GM21529 (cell line): ENCODE measurements around the gene BTBD16.
A peak's percentile ranks its signal among the peaks of the same experiment; 100 is the strongest.

Experiments
- ATAC-seq: cut with Tn5 transposase; IDR thresholded peaks from one replicate; pipeline ENCODE4 v1.9.1; 2021; ENCODE audit not compliant: unreplicated experiment

BTBD16 gene

DNA sequence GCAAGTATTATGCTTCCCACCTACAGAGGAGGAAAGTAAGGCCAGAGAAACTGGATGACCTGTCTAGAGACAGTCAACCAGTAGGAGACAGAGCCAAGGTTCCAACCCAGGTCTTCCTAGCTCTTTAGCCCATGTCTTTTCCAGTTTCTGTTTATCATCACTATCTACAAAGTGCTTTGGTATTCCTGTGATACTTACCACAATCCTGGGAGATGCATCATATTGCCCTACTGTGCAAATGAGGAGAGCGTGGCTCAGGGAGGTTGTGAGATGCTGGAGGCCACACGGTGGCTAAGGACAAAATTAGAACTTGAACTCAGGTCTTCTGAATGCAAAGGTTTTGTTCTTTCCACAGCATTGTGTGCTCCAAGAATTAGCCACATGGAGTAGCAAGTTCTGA is 92.2 kb downstream of the BTBD16 start:
- no peak for ATAC-seq

DNA sequence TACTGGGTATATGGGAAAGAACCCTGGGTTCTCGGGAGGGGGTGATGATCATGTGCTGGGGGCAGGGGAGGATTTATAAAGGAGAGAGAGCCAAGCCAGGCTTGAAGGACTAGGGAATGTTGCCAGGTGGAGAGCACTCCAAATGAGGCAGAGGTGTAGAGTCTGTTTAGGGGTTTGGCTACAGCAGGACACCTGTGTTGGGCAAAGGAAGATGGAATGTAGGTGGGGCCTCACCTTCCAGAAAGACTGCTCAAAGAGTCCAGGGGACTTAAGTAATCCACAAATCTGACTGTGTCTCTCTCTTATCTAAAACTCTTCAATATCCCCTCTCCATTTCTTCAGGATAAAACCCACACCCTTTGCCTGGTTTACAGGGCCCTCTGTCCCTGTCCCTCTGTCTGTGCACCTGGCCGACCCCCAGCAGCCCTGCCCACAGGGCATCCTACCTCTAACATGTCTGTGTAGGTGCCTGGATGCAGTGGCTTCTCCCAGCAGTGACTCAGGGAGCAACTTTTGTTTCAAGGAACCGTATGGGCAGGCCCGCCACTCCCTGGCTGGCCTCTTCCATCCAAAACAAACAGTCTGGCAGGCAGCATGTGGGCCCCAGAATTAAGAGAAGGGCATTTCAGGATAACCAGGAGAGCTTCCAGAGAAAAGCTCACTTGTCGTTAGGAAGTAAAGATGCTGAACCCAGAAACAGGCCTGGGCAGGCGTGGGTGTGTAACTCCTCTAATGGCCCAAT is 92.8 kb downstream of the BTBD16 start:
- ATAC-seq = no peak

GRCh38 chr10:122368502-122369254 is 97.6 kb downstream of the BTBD16 start:
- no peak for ATAC-seq

DNA sequence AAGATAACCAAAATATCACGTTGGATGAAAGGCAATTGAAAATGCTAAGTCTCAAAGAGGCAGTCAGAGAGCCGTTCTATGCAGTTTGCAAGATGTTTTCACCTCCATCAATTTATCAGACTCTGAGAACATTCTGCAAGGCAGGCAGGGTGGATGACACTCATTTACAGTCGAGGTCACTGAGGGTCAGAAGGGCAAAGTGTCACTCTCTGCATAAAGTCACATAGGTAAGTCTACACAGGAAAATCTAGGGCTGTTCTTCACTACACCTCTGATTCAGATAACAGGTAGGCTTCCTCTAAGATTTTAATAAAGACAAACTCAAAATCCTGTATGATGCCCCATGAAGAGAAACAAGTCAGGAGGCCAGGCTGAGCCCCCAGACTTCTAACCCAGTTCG is 102.0 kb downstream of the BTBD16 start:
- ATAC-seq = no peak

GRCh38 chr10:122373721-122374120 is 102.6 kb downstream of the BTBD16 start:
- ATAC-seq = no peak

- peak; percentile 87 for ATAC-seq
Observed at GRCh38 chr10:122374237-122374858, 103.3 kb downstream of the BTBD16 start, which contains the start of gene PLEKHA1. Gene PLEKHA1, plus strand, starts transcription at chr10:122374708. Its CDS starts 18,493 bp downstream, at chr10:122393201.

DNA sequence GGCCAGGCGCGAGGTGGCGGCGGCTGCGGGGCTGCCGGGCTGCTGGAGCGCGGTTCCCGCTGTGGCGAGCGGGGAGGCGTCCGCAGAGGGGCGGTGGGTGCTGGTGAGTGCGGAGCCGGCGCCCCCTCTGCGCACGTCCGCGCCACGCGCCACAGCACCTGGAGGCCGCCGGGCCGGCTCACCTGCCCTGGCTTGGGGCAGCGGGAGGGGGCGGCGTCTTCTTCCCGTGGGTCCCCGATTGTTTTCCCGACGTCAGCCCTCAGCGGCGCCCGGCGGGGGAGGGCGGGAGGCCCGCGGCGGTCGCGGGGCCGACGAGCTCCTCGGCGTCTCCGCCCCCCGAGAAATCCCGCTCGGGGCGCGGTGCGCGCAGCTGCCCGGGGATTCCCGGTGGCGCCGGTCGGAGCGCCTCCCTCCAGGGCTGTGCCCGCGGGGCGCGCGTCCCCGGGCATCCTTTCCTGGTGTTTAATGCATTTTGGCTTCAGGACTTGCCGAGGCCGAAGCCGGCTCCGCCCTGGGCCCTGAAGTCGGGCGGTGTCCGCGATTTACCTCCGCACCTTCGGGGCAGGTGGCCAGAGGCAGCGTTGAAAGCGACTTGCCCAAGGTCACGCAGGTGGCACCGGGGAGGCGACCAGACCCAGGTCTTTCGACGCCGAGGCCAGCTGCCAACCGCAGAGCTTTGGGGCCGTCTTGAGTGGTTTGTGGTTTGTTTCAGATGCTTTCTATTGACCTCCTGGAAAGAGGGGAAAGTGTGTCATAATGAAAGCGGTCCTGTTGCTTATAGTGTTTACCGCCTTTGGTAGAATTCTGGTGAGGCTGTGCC is 104.0 kb downstream of the BTBD16 start:
- peak; percentile 63 for ATAC-seq

DNA sequence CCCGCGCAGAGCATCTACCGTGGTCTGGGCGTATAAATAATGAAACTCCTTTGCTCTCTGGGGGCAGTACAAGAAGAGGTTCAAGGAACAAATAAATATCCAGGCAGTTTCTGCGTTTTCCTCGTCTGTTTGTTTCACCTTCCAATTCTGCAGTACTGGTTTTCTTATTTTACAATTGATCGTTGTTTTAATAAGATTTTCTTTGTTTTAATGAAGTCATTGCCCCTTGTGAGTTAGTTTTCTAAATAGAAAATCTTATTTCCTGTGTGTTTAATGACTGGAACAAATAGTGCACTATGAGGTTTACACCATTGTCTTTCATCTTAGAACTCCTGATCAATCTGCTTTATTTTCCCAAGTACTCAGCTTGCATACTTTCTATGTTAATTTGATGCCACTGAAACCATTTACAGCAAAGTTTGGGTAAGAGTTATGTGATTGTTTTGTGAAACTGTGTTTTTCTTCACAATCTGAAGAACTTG is 104.6 kb downstream of the BTBD16 start:
- no peak for ATAC-seq

DNA sequence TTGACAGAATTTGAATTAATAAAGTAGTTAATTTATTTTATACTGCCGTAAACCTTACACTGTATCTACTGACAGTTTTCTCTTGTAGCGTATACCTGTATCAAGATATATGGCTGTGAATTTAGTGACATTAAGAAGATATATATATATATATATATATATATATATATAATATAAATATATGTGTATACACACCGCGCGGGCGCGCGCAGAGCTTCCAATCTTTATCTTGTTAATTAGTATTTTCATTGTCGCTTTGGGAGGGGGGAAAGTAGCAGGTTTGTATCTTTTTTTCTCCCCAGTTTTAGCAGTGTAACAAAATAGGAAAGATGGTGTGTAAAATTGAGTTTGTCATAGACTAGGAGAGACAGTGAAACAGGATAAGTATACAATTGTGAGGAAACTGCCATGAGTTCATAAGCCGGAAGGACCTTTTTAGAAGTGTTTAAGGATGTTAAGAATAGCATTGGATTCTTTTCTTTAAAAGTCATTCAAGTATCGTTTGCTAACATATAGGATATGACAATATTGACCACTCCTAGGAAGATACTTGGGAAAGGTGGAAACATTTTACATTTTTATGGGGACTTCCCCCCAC is 105.4 kb downstream of the BTBD16 start:
- ATAC-seq = no peak

GRCh38 chr10:122379041-122379440 is 107.9 kb downstream of the BTBD16 start:
- ATAC-seq = no peak

DNA sequence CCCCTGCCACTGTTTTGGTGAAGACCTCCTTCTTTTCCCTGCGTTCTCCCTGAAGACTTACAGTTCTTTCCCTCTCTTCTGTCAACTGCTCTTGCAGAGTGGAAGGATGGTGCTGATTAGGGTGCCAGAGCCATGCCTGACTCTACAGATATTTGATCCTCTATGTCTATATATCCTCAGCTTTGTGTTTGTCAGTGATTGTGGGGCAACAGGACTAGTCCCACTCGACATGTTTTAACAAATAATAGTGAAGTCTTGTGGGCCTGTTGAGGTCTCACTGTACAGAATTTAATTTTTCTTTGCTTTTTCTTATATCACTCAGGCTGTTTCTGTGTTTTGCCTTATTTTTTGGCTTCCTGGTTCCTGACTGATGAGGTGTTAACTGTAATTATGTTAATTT is 108.4 kb downstream of the BTBD16 start:
- ATAC-seq = no peak

DNA sequence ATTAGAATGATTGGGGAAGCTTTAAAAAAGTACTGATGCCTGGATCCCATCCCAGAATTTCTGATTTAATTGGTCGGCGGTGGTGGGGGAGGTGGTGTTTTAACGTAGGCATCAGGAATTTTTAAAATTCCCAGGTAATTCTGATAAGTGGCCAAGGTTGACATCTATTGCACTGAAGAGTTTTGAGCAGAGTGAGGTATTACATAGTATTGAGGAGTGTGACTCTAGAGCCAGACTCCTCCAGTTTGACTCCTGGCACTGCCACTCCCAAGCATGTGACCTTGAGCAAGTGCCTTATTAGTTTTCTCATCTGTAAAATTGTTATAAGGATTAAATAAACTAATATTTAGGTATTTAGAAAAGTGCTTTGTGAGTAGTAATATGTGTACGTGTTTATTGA is 109.6 kb downstream of the BTBD16 start:
- no peak for ATAC-seq

- no peak for ATAC-seq
Observed at GRCh38 chr10:122381680-122382079, 110.6 kb downstream of the BTBD16 start.

GRCh38 chr10:122386514-122386913 is 115.4 kb downstream of the BTBD16 start:
- ATAC-seq = no peak

GRCh38 chr10:122387572-122387971 is 116.5 kb downstream of the BTBD16 start:
- ATAC-seq = no peak
